Astrocyte of the spinal cord (primary cell): ENCODE results near the gene GAB2.

Source experiments
- DNase-seq: peaks from one replicate; pipeline ENCODE4 v3.0.0; 2011; ENCODE audit warnings: low read depth, low spot score
- H3K4me3 ChIP-seq: 2 replicates; pipeline ENCODE4 v1.5.1; 2011; ENCODE audit warnings: low read depth, mild to moderate bottlenecking, low read length, moderate library complexity
- in situ Hi-C: cut with HindIII; loops from 2 replicates; pipeline ENCODE4 v1.10.0; 2017; ENCODE audit warnings: low sequenced_read_pairs
- TF ChIP-seq, protein P1 (sequence below): IDR thresholded peaks from 2 replicates; pipeline ENCODE4 v1.5.1; 2012; ENCODE audit warnings: low read depth, mild to moderate bottlenecking, low read length, inconsistent platforms

The GAB2 gene

GRCh38 chr11:78330361-78330760 is 87.3 kb downstream of the GAB2 start:
- TF ChIP-seq, protein P1, sequence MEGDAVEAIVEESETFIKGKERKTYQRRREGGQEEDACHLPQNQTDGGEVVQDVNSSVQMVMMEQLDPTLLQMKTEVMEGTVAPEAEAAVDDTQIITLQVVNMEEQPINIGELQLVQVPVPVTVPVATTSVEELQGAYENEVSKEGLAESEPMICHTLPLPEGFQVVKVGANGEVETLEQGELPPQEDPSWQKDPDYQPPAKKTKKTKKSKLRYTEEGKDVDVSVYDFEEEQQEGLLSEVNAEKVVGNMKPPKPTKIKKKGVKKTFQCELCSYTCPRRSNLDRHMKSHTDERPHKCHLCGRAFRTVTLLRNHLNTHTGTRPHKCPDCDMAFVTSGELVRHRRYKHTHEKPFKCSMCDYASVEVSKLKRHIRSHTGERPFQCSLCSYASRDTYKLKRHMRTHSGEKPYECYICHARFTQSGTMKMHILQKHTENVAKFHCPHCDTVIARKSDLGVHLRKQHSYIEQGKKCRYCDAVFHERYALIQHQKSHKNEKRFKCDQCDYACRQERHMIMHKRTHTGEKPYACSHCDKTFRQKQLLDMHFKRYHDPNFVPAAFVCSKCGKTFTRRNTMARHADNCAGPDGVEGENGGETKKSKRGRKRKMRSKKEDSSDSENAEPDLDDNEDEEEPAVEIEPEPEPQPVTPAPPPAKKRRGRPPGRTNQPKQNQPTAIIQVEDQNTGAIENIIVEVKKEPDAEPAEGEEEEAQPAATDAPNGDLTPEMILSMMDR, result no peak
- in situ Hi-C loops, result no loop called here
- no peak overlapping the region for H3K4me3 ChIP-seq
- DNase-seq, result no peak

DNA sequence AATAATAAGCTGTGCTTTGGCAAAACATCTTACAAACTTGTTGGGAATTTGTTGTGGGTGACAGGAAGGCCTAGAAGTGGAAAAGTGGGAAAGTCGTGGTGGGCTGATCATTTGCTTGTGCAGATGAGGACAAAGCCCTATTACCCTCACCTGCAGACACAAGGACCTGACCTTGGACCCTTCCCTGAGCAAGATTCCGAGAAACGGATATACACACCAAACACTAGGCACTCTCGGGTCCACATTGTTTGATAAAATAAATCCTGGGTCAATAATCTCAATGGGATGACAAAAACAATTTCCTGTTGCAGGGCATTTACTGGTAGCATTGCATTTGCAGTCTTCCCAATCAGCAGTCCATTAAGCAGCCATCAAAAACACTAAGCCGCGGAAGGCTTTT is 89.7 kb downstream of the GAB2 start:
- TF ChIP-seq, protein P1, result no peak
- H3K4me3 ChIP-seq, result no peak overlapping the region
- in situ Hi-C loops, result no loop called here
- no peak for DNase-seq

GRCh38 chr11:78325274-78325781 is 92.3 kb downstream of the GAB2 start:
- TF ChIP-seq, protein P1, result no peak
- DNase-seq, result no peak
- in situ Hi-C loops, result no loop called here
- no peak overlapping the region for H3K4me3 ChIP-seq

DNA sequence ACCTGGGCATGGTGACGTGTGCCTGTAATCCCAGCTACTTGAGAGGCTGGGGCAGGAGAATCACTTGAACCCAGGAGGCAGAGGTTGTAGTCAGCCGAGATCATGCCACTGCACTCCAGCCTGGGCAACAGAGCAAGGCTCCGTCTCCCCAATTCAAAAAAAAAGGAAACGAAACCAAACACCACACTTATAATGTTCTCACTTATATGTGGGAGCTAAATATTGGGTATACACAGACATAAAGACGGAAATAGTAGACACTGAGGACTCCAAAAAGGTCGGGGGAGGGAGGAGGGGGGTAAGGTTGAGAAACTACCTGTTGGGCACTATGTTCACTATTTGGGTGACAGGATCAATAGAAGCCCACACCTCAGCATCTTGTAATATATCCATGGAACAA is 94.3 kb downstream of the GAB2 start:
- TF ChIP-seq, protein P1, result no peak
- H3K4me3 ChIP-seq, result no peak overlapping the region
- in situ Hi-C loops, result no loop called here
- no peak for DNase-seq

GRCh38 chr11:78319453-78319955 is 98.1 kb downstream of the GAB2 start:
- DNase-seq, result peak; percentile 15
- H3K4me3 ChIP-seq, result no peak overlapping the region
- in situ Hi-C loops, result no loop called here
- TF ChIP-seq, protein P1, result no peak

DNA sequence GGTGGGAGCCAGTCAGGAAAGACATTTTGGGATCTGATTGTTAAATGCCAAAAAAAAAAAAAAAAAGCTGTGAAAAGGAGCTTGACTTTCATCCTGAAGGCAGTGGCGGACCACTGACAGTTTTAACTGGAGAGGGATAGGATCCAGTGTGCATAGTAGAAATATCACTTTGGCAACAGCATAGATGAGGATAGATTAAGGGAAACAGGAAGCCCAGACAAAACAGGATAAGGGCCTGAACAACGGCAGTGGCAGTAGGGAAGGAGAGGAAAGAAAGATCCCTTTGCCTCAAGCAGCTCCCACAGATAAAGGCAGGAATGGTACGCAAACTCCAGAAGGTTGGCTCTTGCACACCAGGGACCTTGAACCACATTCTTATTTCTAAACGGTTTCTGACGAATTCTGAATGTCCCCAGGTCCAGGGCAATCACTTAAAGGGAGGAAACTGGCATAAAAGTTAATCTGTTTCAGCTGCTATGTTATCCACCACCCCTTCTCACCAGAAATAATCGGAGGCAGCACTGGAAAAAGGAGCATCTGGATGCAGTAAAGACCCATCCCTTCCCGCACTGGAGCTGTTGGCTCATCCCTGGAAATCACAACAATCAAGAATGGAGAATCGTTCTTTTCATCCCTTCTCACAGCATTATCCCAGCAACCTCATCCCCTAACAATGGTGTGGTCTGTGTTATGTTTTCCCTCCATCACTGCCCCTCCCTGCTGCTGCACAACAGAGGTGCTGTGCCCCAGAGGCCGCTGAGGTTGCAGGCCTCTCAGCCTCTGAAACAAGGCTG is 99.1 kb downstream of the GAB2 start:
- DNase-seq, result no peak
- TF ChIP-seq, protein P1, result no peak
- no peak overlapping the region for H3K4me3 ChIP-seq
- in situ Hi-C loops, result no loop called here
